HS-27A (cell line): ENCODE data around the gene SYTL2.
A peak's percentile ranks its signal among the peaks of the same experiment; 100 is the strongest.

Experiments used
- DNase-seq: peaks from one replicate; pipeline ENCODE4 v3.0.0-alpha.2; 2012; ENCODE audit warnings: low read depth, missing footprints

SYTL2 gene

DNA sequence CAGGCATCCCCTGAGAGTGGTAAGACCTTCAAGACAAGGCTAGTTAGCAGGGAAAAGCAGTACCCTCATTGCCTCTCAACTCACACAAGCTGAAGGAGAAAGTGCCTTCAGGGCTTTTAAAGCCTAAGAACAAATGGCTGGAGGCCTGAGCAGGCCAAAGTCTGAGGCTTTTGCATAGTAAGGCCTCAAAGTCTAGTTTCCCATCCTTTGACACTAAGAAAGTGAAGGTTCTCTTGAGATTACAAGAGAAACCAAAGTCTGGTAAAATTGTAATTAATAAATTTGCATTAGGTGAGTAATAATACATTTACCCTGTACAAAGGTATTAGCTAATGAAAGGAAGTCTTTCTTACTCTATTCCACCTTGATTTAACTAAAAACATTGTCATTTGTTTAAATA is 78.0 kb downstream of the SYTL2 start:
- DNase-seq: no peak

DNA sequence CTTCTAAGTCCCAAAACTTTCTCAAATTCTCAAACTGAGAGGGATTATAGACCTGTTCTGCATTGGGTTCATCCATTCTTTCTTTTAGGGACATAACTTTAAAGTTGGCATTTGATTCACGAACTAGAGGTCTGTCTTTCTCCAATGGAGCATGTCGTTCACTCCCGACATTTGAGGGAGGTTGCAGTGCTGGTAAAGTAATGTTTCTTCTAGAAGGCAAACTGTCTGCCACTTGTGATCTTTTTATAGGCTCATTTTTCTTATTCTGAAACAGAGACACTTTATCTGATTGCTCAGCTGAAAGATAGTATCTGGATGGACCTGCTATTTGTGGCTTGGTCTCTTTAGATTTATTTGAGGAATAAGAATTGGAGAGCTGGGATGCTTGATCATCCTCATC is 84.6 kb downstream of the SYTL2 start:
- DNase-seq: no peak

GRCh38 chr11:85725510-85726258 is 85.3 kb downstream of the SYTL2 start:
- peak; percentile 84 for DNase-seq

GRCh38 chr11:85724748-85725465 is 86.0 kb downstream of the SYTL2 start:
- no peak for DNase-seq

- DNase-seq: no peak
Observed at GRCh38 chr11:85723088-85723487, 87.9 kb downstream of the SYTL2 start.

GRCh38 chr11:85721191-85721590 is 89.8 kb downstream of the SYTL2 start:
- DNase-seq: no peak

DNA sequence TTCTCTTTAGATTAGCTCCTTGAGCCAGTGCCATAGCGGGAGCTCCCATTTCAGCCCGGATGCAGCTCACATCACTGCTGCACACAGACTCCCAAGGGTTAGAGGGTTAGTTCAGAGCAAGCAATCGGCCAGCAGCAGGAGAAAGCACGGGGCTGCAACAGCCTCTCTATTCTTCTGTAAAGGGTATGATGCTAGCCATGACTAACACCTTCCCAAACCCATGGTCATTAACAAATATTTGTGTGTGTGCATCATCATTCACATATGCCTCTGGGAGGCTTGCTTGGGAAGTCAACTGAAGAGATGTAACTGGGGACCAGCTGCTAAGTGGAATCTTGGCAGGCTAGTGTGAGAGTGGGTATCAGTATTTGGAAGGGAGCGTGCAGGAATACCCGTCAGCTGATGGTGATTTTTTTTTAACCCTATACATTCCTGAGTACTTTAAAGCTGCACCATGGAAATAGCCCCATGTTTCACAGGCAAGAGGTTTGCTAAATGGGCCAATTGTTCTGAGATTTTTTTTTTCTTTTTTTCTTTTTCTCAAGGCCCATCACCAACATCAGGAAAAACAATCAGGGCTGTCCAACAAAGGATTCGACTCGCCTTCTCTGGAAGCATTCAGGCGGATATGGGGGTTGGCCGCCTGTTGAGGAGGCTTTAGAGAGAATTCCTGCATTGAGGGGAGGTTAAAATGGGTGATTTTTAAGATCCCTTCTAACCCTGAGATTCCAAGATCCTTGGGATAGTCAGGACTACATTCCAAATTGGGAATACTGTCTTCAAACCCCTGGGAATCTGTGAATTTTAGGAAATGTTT is 91.7 kb downstream of the SYTL2 start:
- DNase-seq: peak; percentile 97

DNA sequence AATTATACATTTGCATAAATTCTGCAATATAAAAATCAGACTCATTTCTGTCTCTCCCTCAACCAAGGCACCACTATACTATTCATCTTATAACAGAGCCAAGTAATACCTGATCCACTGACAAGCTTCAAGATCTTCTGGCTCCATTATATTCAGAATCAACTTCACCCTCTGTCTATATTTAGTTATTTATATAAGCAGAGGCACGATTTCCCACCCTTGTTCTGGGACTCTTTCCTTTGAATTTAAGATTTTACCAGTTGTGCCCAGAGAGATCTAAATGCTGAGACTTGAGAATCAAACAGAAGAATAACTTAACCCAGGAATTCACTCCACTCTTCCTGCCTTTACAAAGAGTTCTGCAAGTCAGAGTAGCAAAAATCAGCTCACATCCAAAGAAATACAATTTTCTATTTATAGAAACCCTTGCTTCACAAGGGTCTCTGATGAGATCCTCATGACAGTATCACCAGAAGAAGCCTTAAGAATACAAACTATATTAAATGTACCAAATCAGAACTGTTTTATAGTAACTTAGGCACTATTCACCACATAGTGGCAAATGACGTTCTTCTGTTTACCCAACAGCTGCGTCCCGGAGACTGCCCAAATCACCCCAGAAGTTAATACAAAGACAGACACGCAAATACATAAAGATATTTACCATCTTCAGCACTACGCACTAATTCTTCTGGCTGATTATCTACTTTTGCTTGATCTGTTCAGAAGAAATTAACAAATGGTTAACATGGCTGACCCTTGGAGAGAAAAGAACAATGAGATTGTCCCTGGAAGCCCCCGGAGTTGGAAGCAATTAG is 92.6 kb downstream of the SYTL2 start:
- no peak for DNase-seq

- DNase-seq: no peak
Observed at GRCh38 chr11:85717429-85717828, 93.5 kb downstream of the SYTL2 start.

- DNase-seq: no peak
Observed at GRCh38 chr11:85712953-85713352, 98.0 kb downstream of the SYTL2 start.

GRCh38 chr11:85710917-85711316 is 100.0 kb downstream of the SYTL2 start:
- no peak for DNase-seq

DNA sequence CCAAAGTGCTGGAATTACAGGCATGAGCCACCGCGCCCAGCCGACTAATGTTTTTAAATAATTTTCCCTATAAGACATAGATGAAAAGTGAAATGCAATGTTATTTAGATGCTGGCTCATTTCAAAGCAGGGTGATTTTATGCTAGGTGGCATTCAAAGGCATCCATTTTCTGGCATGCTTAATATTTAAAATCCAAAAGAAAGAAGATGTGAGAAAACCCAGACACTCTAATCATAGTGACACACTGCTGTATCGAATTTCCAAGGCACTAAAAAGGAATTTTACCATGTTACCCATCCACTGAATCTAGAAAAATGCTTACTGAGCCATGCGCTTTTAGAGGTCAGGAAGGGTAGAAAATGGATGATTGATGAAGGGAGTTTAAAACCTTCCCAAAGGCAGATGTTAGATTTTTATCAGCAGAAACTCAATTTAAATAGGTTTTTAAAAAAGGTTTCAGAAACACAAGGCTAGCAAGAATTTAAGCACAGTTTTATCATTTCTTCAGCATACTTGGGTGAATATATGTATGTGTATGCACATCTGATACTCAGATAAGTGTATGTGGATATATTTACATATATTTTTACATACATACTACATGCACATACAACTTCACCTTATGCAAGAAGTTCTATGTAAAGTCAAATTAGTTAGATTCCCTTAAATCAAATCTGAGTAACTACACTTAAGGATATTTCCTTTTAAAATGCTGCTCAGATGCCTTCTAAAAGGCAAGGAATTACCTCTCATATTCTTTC is 100.8 kb downstream of the SYTL2 start:
- no peak for DNase-seq

DNA sequence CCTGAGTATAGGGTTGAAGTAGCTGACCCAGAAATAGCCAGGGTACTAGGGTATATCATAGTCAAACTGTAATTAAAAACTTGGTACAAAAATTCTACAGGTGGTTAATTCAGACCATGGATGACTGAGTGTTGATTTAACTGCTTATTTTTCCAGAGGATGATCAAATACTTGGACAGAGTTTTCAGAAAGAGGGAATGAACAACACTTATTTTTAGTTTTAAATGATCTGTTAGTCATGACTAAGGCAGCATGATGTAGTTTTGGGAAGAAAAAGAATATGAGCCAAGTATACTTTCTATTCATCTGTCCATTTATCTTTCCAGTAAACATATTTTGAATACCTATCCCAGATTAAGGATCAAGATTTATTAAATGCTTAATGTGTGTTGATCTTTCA is 105.1 kb downstream of the SYTL2 start:
- no peak for DNase-seq

DNA sequence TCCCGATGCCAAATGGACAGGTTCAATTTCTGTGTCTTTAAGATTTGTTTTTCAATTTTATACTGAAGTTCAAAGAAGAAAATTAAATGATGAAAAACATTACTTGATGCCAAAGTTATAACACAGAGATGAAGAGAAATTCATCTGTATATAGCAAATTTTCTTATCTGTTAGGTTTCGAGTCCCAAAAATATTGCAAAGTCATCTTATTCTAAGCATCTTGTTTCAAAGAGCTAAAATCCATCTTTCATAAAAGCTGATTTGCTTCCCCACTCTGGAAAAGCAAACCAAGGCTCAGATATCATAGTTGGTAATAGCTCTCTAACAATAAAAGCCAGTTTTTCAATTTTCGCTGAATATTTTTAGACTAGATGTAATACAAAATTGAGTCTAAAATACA is 106.0 kb downstream of the SYTL2 start:
- DNase-seq: no peak

DNA sequence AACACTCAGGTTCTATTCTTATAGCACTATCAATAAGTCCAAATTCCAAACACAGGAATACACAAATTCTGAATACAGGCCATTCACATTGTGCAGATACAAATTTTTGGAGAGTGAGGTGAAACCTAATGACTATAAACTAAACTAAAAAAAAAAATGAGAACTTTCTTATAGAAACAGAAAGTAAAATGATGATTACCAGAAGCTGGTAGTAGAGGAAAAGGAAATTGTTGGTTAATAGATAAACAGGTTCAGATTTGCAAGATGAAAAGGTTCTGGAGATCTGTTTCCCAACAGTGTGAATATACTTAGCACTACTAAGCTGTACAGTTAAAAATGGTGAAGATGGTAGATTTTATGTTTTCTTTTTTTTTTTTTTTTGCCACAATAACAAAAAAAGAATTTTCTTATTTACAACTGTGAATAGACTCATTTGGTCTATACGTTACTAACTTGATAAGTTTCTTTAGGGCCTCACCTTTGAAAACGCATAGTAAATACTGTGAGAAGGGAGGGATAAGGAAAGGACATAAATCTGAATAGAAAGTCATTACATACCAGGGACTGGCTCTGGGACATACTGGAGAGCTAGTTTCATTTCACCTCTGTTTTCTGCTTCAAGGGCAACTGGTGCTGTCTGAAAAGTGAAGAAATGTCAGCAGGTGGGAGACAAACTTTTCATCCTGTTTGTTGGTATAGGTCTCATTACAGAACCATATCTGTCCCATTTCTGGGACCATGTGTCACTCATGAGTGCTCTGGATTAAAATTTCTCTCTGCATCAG is 110.8 kb downstream of the SYTL2 start:
- no peak for DNase-seq

GRCh38 chr11:85698195-85698594 is 112.7 kb downstream of the SYTL2 start:
- no peak for DNase-seq

- DNase-seq: no peak
Observed at GRCh38 chr11:85697747-85698146, 113.2 kb downstream of the SYTL2 start.

DNA sequence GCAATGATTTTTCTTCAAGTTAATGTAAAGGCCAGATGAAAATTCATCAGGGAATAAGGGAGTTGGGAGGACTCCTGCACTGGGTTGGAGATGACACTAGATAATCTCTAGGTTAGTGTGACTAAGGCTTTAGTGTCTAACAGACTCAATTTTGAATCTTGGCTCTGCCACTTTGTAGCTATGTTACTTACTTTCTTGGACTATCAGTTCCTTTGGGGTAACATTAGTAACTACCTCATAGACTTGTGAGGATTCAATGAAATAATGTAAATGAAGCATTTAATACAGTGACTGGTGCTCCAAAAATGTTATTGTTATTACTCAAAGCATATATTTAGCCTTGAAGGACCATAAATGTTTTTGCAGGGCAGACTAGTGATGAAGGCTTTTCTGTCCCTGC is 115.4 kb downstream of the SYTL2 start:
- no peak for DNase-seq

GRCh38 chr11:85694385-85694980 is 116.5 kb downstream of the SYTL2 start:
- DNase-seq: no peak
